GM19395 (cell line): ENCODE measurements around the gene LIPE.

Source experiments
- ATAC-seq: cut with Tn5 transposase; IDR thresholded peaks from one replicate; pipeline ENCODE4 v1.9.1; 2021; ENCODE audit warnings: mild to moderate bottlenecking, moderate library complexity; ENCODE audit not compliant: unreplicated experiment

The LIPE gene

GRCh38 chr19:42445948-42446347 is 18.8 kb upstream of the LIPE start:
- no peak for ATAC-seq

- ATAC-seq, result no peak
Observed at GRCh38 chr19:42443944-42444398, 16.8 kb upstream of the LIPE start.

- ATAC-seq, result no peak
Observed at GRCh38 chr19:42442833-42443232, 15.6 kb upstream of the LIPE start, which contains the start of gene CXCL17. CXCL17 (minus strand) TSS chr19:42442946; CDS start chr19:42442832, 114 bp downstream.

- no peak for ATAC-seq
Observed at GRCh38 chr19:42441049-42441445, 13.9 kb upstream of the LIPE start.

- ATAC-seq, result no peak
Observed at GRCh38 chr19:42440357-42441048, 13.3 kb upstream of the LIPE start.

GRCh38 chr19:42436006-42436405 is 8.8 kb upstream of the LIPE start:
- no peak for ATAC-seq

- no peak for ATAC-seq
Observed at GRCh38 chr19:42435316-42435715, 8.1 kb upstream of the LIPE start.

GRCh38 chr19:42433503-42434260 is 6.5 kb upstream of the LIPE start:
- ATAC-seq, result no peak

GRCh38 chr19:42431486-42431885 is 4.3 kb upstream of the LIPE start:
- ATAC-seq, result no peak

- ATAC-seq, result no peak
Observed at GRCh38 chr19:42428676-42429075, 1.5 kb upstream of the LIPE start.

GRCh38 chr19:42426643-42427042 is 545 bp downstream of the LIPE start:
- no peak for ATAC-seq

- no peak for ATAC-seq
Observed at GRCh38 chr19:42424712-42425131, 2.5 kb downstream of the LIPE start.

- no peak for ATAC-seq
Observed at GRCh38 chr19:42424345-42424707, 2.9 kb downstream of the LIPE start.

- peak; percentile 86 for ATAC-seq
Observed at GRCh38 chr19:42423462-42424344, 3.5 kb downstream of the LIPE start.

GRCh38 chr19:42422901-42423461 is 4.2 kb downstream of the LIPE start:
- peak; percentile 42 for ATAC-seq

GRCh38 chr19:42422092-42422900 is 4.9 kb downstream of the LIPE start:
- ATAC-seq, result peak; percentile 17

- ATAC-seq, result no peak
Observed at GRCh38 chr19:42421591-42422031, 5.6 kb downstream of the LIPE start.

- no peak for ATAC-seq
Observed at GRCh38 chr19:42421101-42421500, 6.1 kb downstream of the LIPE start.

GRCh38 chr19:42420055-42420544 is 7.1 kb downstream of the LIPE start:
- ATAC-seq, result no peak

- ATAC-seq, result no peak
Observed at GRCh38 chr19:42419309-42419708, 7.9 kb downstream of the LIPE start.
